Epidermal melanocyte (primary cell): ENCODE results near the gene STX4.

Experiments
- DNase-seq: peaks from one replicate; pipeline ENCODE4 v3.0.0; 2011; ENCODE audit warnings: low spot score; ENCODE audit not compliant: insufficient read length

The STX4 gene

GRCh38 chr16:31064882-31065461, 31.6 kb downstream of the STX4 start:
- peak; percentile 84 for DNase-seq

DNA sequence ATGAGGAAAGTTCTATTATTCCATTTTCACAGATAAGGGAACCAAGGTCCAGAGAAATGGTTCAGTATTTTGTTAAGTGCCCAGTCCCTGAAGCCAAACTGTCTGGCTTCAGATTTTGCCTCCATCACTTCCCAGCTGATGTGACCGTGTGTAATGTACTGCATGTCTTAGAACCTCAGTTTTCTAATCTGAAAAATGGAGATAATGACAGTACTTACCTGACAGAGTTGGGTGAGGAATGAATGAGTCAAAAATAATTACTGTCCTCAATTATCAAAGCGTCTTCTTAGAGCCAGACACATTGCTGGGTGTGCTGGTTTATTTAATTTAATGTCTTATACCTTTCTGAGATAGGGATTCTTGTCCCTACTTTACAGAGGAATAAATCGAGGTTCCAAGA, 34.0 kb downstream of the STX4 start:
- DNase-seq = no peak

DNA sequence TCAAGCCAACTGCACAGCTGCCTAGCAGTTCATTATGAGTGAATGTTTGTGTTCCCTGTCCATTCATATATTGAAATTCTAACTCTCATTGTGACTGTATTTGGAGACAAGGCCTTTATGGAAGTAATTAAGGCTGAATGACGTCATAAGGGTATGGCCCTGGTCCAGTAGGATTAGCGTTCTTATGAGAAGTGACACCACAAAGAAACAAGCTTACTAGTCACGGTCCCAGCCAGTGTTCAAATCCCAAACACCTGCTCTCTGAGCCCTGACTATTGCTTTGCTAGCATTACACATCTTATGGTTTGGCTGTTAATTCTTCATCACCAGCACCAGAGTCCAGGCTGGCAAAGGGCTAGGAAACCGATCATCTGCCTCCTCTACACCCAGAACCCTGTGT, 38.5 kb downstream of the STX4 start:
- no peak for DNase-seq

- no peak for DNase-seq
Observed at GRCh38 chr16:31072540-31073141, 39.3 kb downstream of the STX4 start.

DNA sequence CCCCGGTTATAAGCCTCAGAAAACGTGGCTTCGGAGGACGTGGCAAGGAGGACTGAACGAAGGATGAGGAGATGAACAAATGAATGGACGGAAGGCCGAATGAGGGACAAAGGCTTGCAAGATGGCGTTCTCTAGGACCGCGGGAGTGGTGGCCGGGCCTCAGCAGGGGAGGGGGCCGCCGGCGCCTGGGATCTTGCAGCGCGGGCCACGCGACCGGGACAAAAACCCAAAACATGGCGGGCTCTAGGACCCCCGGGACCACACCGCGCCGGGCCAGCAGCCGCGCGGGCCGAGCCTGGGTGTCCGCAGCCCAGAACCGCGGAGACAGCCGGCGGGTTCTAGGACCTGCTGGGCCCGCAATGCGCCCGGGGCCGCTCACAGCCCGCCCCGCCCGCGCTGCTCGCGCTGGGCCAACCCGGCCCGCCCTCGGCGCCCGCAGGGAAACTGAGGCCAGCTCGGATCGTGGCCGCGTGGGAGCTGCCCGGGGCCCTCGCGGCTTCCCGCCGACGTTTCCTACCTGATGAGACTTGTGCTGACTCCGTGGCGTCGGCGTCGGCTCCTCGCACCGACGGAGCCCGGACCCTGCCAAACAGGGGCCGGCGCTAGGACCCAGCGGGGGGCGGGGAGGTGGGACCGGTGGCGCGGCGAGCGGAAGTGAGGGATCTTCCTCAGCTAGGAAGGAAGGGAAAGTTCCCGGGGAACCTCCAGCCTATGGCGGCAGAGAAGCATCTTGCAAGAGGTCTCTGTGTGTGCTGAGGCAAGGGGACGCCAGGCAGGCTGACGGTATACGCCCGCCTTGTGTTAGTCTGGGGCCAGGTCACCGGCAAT, 40.0 kb downstream of the STX4 start:
- DNase-seq = peak; percentile 97

GRCh38 chr16:31073970-31074813, 40.8 kb downstream of the STX4 start, which contains the start of the genes ZNF646 and ZNF668:
Gene ZNF646, plus strand, starts transcription at chr16:31074422. Its CDS starts 1,903 bp downstream, at chr16:31076325.
Gene ZNF668, minus strand, starts transcription at chr16:31074240. Its CDS starts 9,781 bp downstream, at chr16:31064459.
- DNase-seq = peak; percentile 100

GRCh38 chr16:31074814-31075183, 41.4 kb downstream of the STX4 start:
- DNase-seq = no peak

DNA sequence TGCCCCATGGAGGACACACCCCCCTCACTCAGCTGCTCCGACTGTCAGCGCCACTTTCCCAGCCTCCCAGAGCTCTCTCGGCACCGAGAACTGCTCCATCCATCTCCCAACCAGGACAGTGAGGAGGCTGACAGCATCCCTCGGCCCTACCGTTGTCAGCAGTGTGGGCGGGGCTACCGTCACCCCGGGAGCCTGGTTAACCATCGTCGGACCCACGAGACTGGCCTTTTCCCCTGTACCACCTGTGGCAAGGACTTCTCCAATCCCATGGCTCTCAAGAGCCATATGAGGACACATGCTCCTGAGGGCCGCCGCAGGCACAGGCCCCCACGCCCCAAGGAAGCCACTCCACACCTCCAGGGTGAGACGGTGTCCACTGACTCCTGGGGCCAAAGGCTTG, 43.0 kb downstream of the STX4 start:
- no peak for DNase-seq

DNA sequence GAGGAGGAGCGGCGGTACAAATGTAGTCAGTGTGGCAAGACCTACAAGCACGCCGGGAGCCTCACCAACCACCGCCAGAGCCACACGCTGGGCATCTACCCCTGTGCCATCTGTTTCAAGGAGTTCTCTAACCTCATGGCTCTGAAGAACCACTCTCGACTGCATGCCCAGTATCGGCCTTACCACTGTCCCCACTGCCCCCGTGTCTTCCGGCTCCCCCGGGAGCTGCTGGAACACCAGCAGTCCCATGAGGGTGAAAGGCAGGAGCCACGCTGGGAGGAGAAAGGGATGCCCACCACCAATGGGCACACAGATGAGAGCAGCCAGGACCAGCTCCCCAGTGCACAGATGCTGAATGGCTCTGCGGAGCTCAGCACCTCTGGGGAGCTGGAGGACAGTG, 43.7 kb downstream of the STX4 start:
- DNase-seq = no peak

- DNase-seq = peak; percentile 6
Observed at GRCh38 chr16:31077592-31078396, 44.4 kb downstream of the STX4 start.

GRCh38 chr16:31078597-31079341, 45.4 kb downstream of the STX4 start:
- DNase-seq = peak; percentile 12

GRCh38 chr16:31079342-31079944, 46.1 kb downstream of the STX4 start:
- peak; percentile 11 for DNase-seq

DNA sequence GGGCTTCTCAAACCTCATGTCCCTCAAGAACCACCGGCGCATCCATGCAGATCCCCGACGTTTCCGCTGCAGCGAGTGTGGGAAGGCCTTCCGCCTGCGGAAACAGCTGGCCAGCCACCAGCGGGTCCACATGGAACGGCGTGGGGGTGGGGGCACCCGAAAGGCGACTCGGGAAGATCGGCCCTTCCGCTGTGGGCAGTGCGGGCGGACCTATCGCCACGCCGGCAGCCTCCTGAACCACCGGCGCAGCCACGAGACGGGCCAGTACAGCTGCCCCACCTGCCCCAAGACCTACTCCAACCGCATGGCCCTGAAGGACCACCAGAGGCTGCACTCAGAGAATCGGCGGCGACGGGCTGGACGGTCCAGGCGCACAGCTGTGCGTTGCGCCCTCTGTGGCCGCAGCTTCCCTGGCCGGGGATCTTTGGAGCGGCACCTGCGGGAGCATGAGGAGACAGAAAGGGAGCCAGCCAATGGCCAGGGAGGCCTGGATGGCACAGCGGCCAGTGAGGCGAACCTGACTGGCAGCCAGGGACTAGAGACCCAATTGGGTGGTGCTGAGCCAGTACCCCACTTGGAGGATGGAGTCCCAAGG, 46.8 kb downstream of the STX4 start:
- no peak for DNase-seq

GRCh38 chr16:31080756-31081419, 47.5 kb downstream of the STX4 start:
- DNase-seq = no peak

DNA sequence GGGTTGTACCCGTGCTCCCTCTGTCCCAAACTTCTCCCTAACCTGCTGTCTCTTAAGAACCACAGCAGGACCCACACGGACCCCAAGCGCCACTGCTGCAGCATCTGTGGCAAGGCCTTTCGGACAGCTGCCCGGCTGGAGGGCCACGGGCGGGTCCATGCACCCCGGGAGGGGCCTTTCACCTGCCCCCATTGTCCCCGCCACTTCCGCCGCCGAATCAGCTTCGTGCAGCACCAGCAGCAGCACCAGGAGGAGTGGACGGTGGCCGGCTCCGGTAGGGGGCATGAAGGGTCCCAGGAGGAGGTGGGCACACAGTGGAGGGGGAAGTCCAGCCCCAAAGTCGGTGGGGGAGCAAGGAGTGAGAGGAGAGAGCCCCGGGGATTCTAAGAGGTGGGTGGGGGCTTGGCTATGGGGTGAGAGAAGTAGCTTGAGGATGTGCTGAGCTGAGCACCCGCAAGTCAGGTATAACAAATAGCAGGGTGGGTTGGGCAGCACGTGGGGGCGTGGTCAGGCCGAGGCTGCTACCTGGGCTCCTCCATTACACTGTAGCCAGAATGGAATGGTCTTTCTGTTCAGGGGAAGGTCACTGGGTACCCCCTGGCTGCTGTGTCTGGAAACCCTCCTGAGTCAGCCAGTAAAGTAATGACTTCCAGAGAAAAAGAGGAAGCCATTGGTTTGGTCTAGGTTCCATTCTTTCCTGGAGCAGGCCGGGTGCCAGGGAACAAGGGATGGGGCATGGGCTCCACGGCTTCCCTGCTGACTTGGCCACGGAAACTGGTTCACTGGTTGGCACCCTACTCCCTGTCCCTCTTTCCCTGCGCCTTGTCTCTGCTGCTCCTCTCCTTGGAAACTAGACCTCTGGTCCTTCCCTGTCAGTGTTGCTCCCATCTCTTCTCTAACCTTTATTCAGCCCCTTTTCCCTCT, 48.3 kb downstream of the STX4 start:
- peak; percentile 15 for DNase-seq

DNA sequence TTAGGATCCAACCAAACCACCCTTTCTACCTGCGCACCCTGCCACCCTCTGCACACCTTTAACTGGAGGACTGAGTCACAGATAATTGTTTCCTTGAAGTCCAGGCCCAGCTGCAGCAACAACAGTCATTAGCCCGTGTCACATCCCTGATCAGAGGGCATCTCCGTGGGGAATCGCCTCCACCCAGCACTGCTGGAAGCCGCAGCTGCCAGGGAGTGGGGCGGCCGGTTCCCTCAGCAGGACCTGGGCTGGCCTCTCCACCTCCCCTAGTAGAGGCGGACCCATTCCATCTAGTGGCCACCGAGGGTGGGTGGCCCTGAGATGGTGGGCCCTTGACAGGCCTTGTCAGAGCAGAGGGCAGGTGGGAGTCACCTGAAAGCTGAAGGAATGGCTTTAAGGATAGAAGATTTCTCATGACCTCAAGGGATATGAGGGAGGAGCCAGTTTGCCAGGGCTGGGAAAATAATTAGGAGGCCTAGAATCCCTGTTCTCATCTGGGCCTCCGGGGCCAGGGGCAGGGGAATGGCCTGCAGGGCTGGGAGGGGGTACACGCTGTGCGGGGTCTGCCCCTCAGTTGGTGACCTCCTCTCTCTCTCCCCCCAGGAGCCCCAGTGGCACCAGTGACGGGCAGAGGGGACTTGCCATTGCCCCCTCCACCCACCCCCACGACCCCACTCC, 49.1 kb downstream of the STX4 start:
- DNase-seq = peak; percentile 14

DNA sequence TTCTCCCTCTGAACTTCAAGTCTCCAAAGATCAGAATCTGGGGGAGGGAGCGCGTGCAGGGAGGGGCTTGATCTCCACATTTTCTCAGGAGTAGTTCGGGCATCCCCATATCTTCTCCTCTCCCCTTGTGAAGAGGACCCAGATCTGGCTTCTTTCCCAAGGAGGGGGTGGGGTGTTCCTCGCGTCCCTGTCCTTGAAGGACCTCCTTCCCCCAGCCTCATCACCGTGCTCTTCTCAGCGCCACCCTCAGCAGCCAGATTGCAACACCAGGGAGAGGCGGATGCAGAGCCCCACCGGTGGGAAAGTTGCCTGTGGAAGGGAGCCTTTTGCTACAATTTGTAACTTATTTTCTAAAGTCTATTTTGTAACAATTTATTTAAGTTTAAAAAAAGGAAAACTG, 49.7 kb downstream of the STX4 start:
- peak; percentile 4 for DNase-seq
